Measurements from ENCODE around the gene KCNJ12.
A peak's percentile ranks its signal among the peaks of the same experiment; 100 is the strongest.
"Not testable (repeated sequence)": the region's sequence is repeated elsewhere in the genome, so short reads cannot be mapped to it uniquely, and the experiment has no call there.

Gene KCNJ12

GRCh38 chr17:21419299-21420239, 43.4 kb downstream of the KCNJ12 start (continued):
- no peak for TF ChIP-seq ZSCAN18 (tag by site-specific recombination; IDR thresholded peaks at IDR 0.05)
- TF ChIP-seq SP2 (tag by site-specific recombination; IDR thresholded peaks at IDR 0.05): peak; percentile 26

GRCh38 chr17:21420503-21421090, 44.4 kb downstream of the KCNJ12 start:
- H3K4me1 ChIP-seq (ENCODE audit: control insufficient read depth, insufficient read depth, low read length); H3K36me3 ChIP-seq (ENCODE audit: control insufficient read depth in 2 of 2, insufficient read depth in 1 of 2, low read length in 2 of 2); H3K4me3 ChIP-seq (ENCODE audit: low read depth, low read length); H3K9me3 ChIP-seq (ENCODE audit: control insufficient read depth, insufficient read depth, low read depth, low read length); H3K27ac ChIP-seq (ENCODE audit: extremely low read depth, low read depth, low read length); CTCF ChIA-PET; POLR2A ChIA-PET: not testable (repeated sequence)

- POLR2A ChIA-PET: not testable (repeated sequence)
Measured at GRCh38 chr17:21421421-21422310, 45.5 kb downstream of the KCNJ12 start.

GRCh38 chr17:21422311-21423189, 46.4 kb downstream of the KCNJ12 start:
- H3K4me1 ChIP-seq (ENCODE audit: control insufficient read depth, insufficient read depth, low read length); H3K27ac ChIP-seq (ENCODE audit: extremely low read depth, low read depth, low read length); CTCF ChIA-PET; H3K36me3 ChIP-seq (ENCODE audit: control insufficient read depth in 2 of 2, insufficient read depth in 1 of 2, low read length in 2 of 2); H3K9me3 ChIP-seq (ENCODE audit: control insufficient read depth, insufficient read depth, low read depth, low read length); POLR2A ChIA-PET; H3K4me3 ChIP-seq (ENCODE audit: low read depth, low read length): not testable (repeated sequence)
- TF ChIP-seq KLF1 (tag by site-specific recombination; IDR thresholded peaks at IDR 0.05): 0 out of 2 replicates have a peak, but pooled peaks have one; percentile 10

More at GRCh38 chr17:21421421-21422310, 45.5 kb downstream of the KCNJ12 start:
- H3K36me3 ChIP-seq (ENCODE audit: control insufficient read depth in 2 of 2, insufficient read depth in 1 of 2, low read length in 2 of 2); H3K9me3 ChIP-seq (ENCODE audit: control insufficient read depth, insufficient read depth, low read depth, low read length); H3K4me1 ChIP-seq (ENCODE audit: control insufficient read depth, insufficient read depth, low read length); H3K4me3 ChIP-seq (ENCODE audit: low read depth, low read length); H3K27ac ChIP-seq (ENCODE audit: extremely low read depth, low read depth, low read length); CTCF ChIA-PET: not testable (repeated sequence)
- TF ChIP-seq ZNF623 (tag by site-specific recombination; IDR thresholded peaks at IDR 0.05): 0 out of 2 replicates have a peak, but pooled peaks have one; percentile 32

- H3K4me3 ChIP-seq (ENCODE audit: low read depth, low read length); H3K9me3 ChIP-seq (ENCODE audit: control insufficient read depth, insufficient read depth, low read depth, low read length); H3K36me3 ChIP-seq (ENCODE audit: control insufficient read depth in 2 of 2, insufficient read depth in 1 of 2, low read length in 2 of 2); CTCF ChIA-PET; H3K4me1 ChIP-seq (ENCODE audit: control insufficient read depth, insufficient read depth, low read length); POLR2A ChIA-PET; H3K27ac ChIP-seq (ENCODE audit: extremely low read depth, low read depth, low read length): not testable (repeated sequence)
- 0 out of 2 replicates have a peak, but pooled peaks have one; percentile 18 for TF ChIP-seq ZFHX2 (tag by site-specific recombination; conservative IDR thresholded peaks at IDR 0.05)
- TF ChIP-seq EGR2 (tag by site-specific recombination; IDR thresholded peaks at IDR 0.05; ENCODE audit: low read depth): peak; percentile 53
Measured at GRCh38 chr17:21423190-21423493, 47.0 kb downstream of the KCNJ12 start.

GRCh38 chr17:21424697-21425096, 48.5 kb downstream of the KCNJ12 start:
- CTCF ChIA-PET; H3K9me3 ChIP-seq (ENCODE audit: control insufficient read depth, insufficient read depth, low read depth, low read length); H3K36me3 ChIP-seq (ENCODE audit: control insufficient read depth in 2 of 2, insufficient read depth in 1 of 2, low read length in 2 of 2); H3K27ac ChIP-seq (ENCODE audit: extremely low read depth, low read depth, low read length); H3K4me1 ChIP-seq (ENCODE audit: control insufficient read depth, insufficient read depth, low read length); H3K4me3 ChIP-seq (ENCODE audit: low read depth, low read length); POLR2A ChIA-PET: not testable (repeated sequence)
